Vagina (tissue), 2 donors: ENCODE data around the gene VPS39.

Source experiments
- CTCF ChIP-seq, 3 experiments: fragments of 450-650 bp in 2 of 3; fragments of 200-600 bp in 1 of 3; sonication (generic) in 1 of 3; IDR thresholded peaks; one replicate each; pipeline ENCODE4 v1.5.1; 2017 to 2019; ENCODE audit warnings: antibody characterized with exemption in 3 of 3, mild to moderate bottlenecking in 2 of 3, moderate library complexity in 2 of 3
- POLR2A ChIP-seq, 2 donors: fragments of 450-650 bp; IDR thresholded peaks; one replicate each; pipeline ENCODE4 v1.6.1; 2017; ENCODE audit warnings: antibody characterized with exemption in 2 of 2, mild to moderate bottlenecking in 2 of 2, moderate library complexity in 2 of 2
- POLR2AphosphoS5 ChIP-seq, 2 donors: sonication (generic); formaldehyde crosslinking; IDR thresholded peaks; one replicate each; pipeline ENCODE4 v1.9.0; 2017; ENCODE audit warnings: antibody characterized with exemption in 2 of 2, mild to moderate bottlenecking in 2 of 2, low read depth in 1 of 2; ENCODE audit not compliant: insufficient read depth in 1 of 2

GRCh38 chr15:42213511-42213910 lies 5.4 kb upstream of the VPS39 start:
- TF ChIP-seq POLR2AphosphoS5 (IDR thresholded peaks at IDR 0.05; ENCODE audit: insufficient read depth in 1 of 2, low read depth in 1 of 2): no peak
- TF ChIP-seq CTCF (IDR thresholded peaks at IDR 0.05): no peak
- TF ChIP-seq POLR2A (IDR thresholded peaks at IDR 0.05): no peak
